HCT116 (cell line): Measurements from ENCODE around the gene RYR3. TPM values are rescaled to one million over a fixed set of nuclear protein-coding genes. Genes with fewer than 3 reads are reported as not detected.

Experiments
- ATAC-seq: fragments of 200-7000 bp; cut with Tn5 transposase; 2 replicates; pipeline ENCODE4 v1.9.1; 2020; ENCODE audit warnings: mild to moderate bottlenecking, moderate library complexity
- BruUV-seq: library from RNA; stranded (reverse); fragments of 400-500 nt; replicated peaks from 2 replicates; lab custom pipeline; 2021; lab: Mats Ljungman, UMichigan
- CTCF ChIA-PET: fragments of 300-600 bp; sonication (Branson Sonifier 250); formaldehyde crosslinking; loops from one replicate; lab custom pipeline; 2021; ENCODE audit warnings: antibody characterized with exemption; lab: Charles Lee
- POLR2A ChIA-PET: fragments of 300-600, 350-600 bp; sonication (Branson Sonifier 250); formaldehyde crosslinking; loops from one replicate; lab custom pipeline; 2021; ENCODE audit warnings: antibody characterized with exemption; lab: Charles Lee
- RAD21 ChIA-PET, 2 experiments: fragments of 300-600 bp; sonication (Branson Sonifier 250); formaldehyde crosslinking; loops; one replicate each; lab custom pipeline; 2023; ENCODE audit warnings: low total read pairs in 2 of 2; ENCODE audit not compliant: uncharacterized antibody in 2 of 2, unreplicated experiment in 2 of 2, low non-redundant PET in 1 of 2; lab: Charles Lee
- DNase-seq: peaks from one replicate; pipeline ENCODE4 v3.0.0-alpha.2; 2010; ENCODE audit warnings: low read depth, low spot score
- H2AFZ ChIP-seq: fragments of 200-600 bp; shearing (Covaris generic), sonication (generic); 2 replicates; pipeline ENCODE4 v1.6.1; 2017; ENCODE audit warnings: low read depth, mixed run types, mixed read lengths, antibody characterized with exemption, low read length; ENCODE audit not compliant: poor library complexity, severe bottlenecking
- H3K27ac ChIP-seq: 2 replicates; pipeline ENCODE4 v1.5.1; 2012; ENCODE audit warnings: low read depth, low read length
- H3K27me3 ChIP-seq: fragments of 200-600 bp; sonication (generic); 2 replicates; pipeline ENCODE4 v1.6.1; 2016; ENCODE audit warnings: mixed run types, low read length, mixed read lengths; ENCODE audit not compliant: insufficient read depth
- H3K36me3 ChIP-seq, 2 experiments: fragments of 200-500 bp in 1 of 2; fragments of 200-600 bp in 1 of 2; sonication (Bioruptor generic) in 1 of 2; sonication (generic) in 1 of 2; 2 replicates each; pipeline versions ENCODE4 v1.5.1 to v1.6.1; 2014 to 2016; ENCODE audit warnings: low read length in 2 of 2, inconsistent platforms in 1 of 2, mixed read lengths in 1 of 2, mixed run types in 1 of 2; ENCODE audit not compliant: insufficient read depth in 2 of 2, control insufficient read depth in 1 of 2
- H3K4me1 ChIP-seq, 2 experiments: fragments of 200-600 bp in 1 of 2; sonication (generic) in 1 of 2; 2 replicates each; pipeline versions ENCODE4 v1.5.1 to v1.6.1; 2012 to 2017; ENCODE audit warnings: low read length in 2 of 2, inconsistent platforms in 1 of 2, mild to moderate bottlenecking in 1 of 2, mixed read lengths in 1 of 2, mixed run types in 1 of 2, moderate library complexity in 1 of 2; ENCODE audit not compliant: insufficient read depth in 2 of 2, control insufficient read depth in 1 of 2
- H3K4me2 ChIP-seq: fragments of 200-600 bp; sonication (generic); 2 replicates; pipeline ENCODE4 v1.6.1; 2017; ENCODE audit warnings: mixed run types, low read length, mixed read lengths
- H3K4me3 ChIP-seq, 2 experiments: fragments of 200-600 bp in 1 of 2; sonication (generic) in 1 of 2; replicated peaks in 1 of 2; 2 replicates each; pipeline ENCODE4 v1.5.1; 2011 to 2016; ENCODE audit warnings: low read length in 2 of 2, control low read depth in 1 of 2, low read depth in 1 of 2, mild to moderate bottlenecking in 1 of 2, mixed read lengths in 1 of 2, mixed run types in 1 of 2
- H3K79me2 ChIP-seq: fragments of 200-600 bp; sonication (generic); 2 replicates; pipeline ENCODE4 v1.6.1; 2017; ENCODE audit warnings: mild to moderate bottlenecking, mixed run types, low read length, moderate library complexity, mixed read lengths; ENCODE audit not compliant: insufficient read depth
- H3K9ac ChIP-seq: fragments of 200-600 bp; sonication (generic); 2 replicates; pipeline ENCODE4 v1.6.1; 2016; ENCODE audit warnings: low read length, mixed read lengths
- H3K9me2 ChIP-seq: fragments of 200-600 bp; sonication (generic), shearing (Covaris generic); 2 replicates; pipeline ENCODE4 v1.6.1; 2017; ENCODE audit warnings: mixed run types, mild to moderate bottlenecking, moderate library complexity; ENCODE audit not compliant: insufficient read depth
- H3K9me3 ChIP-seq, 2 experiments: fragments of 200-500 bp in 1 of 2; fragments of 200-600 bp in 1 of 2; sonication (Bioruptor generic) in 1 of 2; sonication (generic) in 1 of 2; 2 replicates each; pipeline ENCODE4 v1.6.1; 2014 to 2017; ENCODE audit warnings: low read length in 2 of 2, mixed read lengths in 2 of 2, inconsistent platforms in 1 of 2, low read depth in 1 of 2, mild to moderate bottlenecking in 1 of 2, mixed run types in 1 of 2, moderate library complexity in 1 of 2; ENCODE audit not compliant: control insufficient read depth in 1 of 2, insufficient read depth in 1 of 2
- H4K20me1 ChIP-seq: fragments of 200-600 bp; sonication (generic), shearing (Covaris generic); 2 replicates; pipeline ENCODE4 v1.6.1; 2017; ENCODE audit warnings: mixed run types, mild to moderate bottlenecking, moderate library complexity; ENCODE audit not compliant: insufficient read depth
- ATF3 ChIP-seq: IDR thresholded peaks from 2 replicates; pipeline ENCODE4 v1.6.1; 2012
- CBX3 ChIP-seq: IDR thresholded peaks from 2 replicates; pipeline ENCODE4 v1.6.1; 2012; ENCODE audit warnings: low read depth
- CEBPB ChIP-seq: IDR thresholded peaks from 2 replicates; pipeline ENCODE4 v1.6.1; 2012; ENCODE audit warnings: low read depth
- CTCF ChIP-seq, 3 experiments: fragments of 200-600 bp in 1 of 3; sonication (generic) in 1 of 3; IDR thresholded peaks in 2 of 3; conservative IDR thresholded peaks in 1 of 3; 2 replicates each; pipeline ENCODE4 v1.5.1; 2012 to 2017; ENCODE audit warnings: low read depth in 2 of 3, low read length in 2 of 3, antibody characterized with exemption in 1 of 3, borderline replicate concordance in 1 of 3, control low read depth in 1 of 3, mild to moderate bottlenecking in 1 of 3, mixed read lengths in 1 of 3, mixed run types in 1 of 3, moderate library complexity in 1 of 3; ENCODE audit not compliant: insufficient read depth in 1 of 3
- ELF1 ChIP-seq: IDR thresholded peaks from 2 replicates; pipeline ENCODE4 v1.6.1; 2012; ENCODE audit warnings: low read depth, borderline replicate concordance
- EZH2phosphoT487 ChIP-seq: fragments of 200-600 bp; IDR thresholded peaks from 2 replicates; pipeline ENCODE4 v1.6.1; 2018; ENCODE audit warnings: antibody characterized with exemption, borderline replicate concordance
- JUND ChIP-seq: IDR thresholded peaks from 2 replicates; pipeline ENCODE4 v1.6.1; 2012
- POLR2AphosphoS5 ChIP-seq: IDR thresholded peaks from 2 replicates; pipeline ENCODE4 v1.6.1; 2011; ENCODE audit warnings: mild to moderate bottlenecking, low read depth, low read length, moderate library complexity
- SIN3A ChIP-seq: IDR thresholded peaks from 2 replicates; pipeline ENCODE4 v1.6.1; 2012; ENCODE audit warnings: low read depth
- SP1 ChIP-seq: IDR thresholded peaks from 2 replicates; pipeline ENCODE4 v1.6.1; 2012; ENCODE audit warnings: low read depth
- TCF7L2 ChIP-seq: IDR thresholded peaks from 2 replicates; pipeline ENCODE4 v1.7.0; 2011; ENCODE audit warnings: borderline replicate concordance, inconsistent platforms; ENCODE audit not compliant: insufficient read depth, insufficient read length; ENCODE audit errors: extremely low read depth
- YY1 ChIP-seq: IDR thresholded peaks from 2 replicates; pipeline ENCODE4 v1.6.1; 2011; ENCODE audit warnings: low read length, low read depth, moderate library complexity, mild to moderate bottlenecking; ENCODE audit not compliant: insufficient replicate concordance; ENCODE audit errors: extremely low read depth
- ZNF274 ChIP-seq: fragments of 200-500 bp; sonication (Bioruptor generic); IDR thresholded peaks from 2 replicates; pipeline ENCODE4 v1.6.1; 2014; ENCODE audit warnings: mild to moderate bottlenecking, low read depth, low read length, inconsistent platforms
- intact Hi-C: fragments of 100-400 bp; cut with micrococcal nuclease; formaldehyde crosslinking; loops from 2 replicates; pipeline ENCODE4 v1.10.0; 2022
- total RNA-seq: library from RNA; stranded (reverse); gene quantifications from one replicate; pipeline ENCODE4 v1.2.1, GENCODE V29; 2021; ENCODE audit not compliant: unreplicated experiment
- TF ChIP-seq, protein P1 (sequence below): IDR thresholded peaks from 2 replicates; pipeline ENCODE4 v1.6.1; 2011; ENCODE audit warnings: mild to moderate bottlenecking, low read length, moderate library complexity; ENCODE audit not compliant: insufficient replicate concordance; ENCODE audit errors: extremely low read depth
- TF ChIP-seq, protein P2 (sequence below): IDR thresholded peaks from 2 replicates; pipeline ENCODE4 v1.6.1; 2012

The RYR3 gene
- total RNA-seq, 1 experiment from 2014 or later, result not detected

DNA sequence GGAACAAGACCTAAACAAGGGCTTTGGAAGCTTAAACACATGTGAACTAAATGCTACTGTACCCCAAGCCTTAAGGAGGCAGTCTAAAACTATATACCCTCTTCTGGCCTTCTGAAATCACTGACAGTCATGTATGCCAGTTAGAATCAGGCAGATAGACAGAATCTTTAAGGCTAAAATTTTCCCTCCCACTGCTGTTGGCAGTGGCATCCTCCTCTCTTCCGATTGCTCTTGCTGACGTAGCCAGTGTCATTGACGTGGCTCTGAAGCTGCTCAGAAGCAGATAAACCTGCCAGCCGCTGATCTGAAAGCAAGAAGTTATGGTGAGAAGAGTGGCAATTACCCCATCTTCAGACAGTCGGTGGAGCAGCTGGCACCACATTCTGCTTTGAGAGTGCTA is 3.3 kb downstream of the RYR3 start:
- DNase-seq, result no peak
- no peaks in the 10 kb centered on the region for H4K20me1 ChIP-seq
- ChIA-PET POLR2A (no interaction called here), RAD21 (no interaction called here)
- H3K9ac ChIP-seq, result no peak overlapping the region
- no peaks in the 10 kb centered on the region for H3K9me2 ChIP-seq
- TF ChIP-seq POLR2AphosphoS5 (no peak), ELF1 (no peak), JUND (no peak), CTCF (IDR thresholded peaks at IDR 0.05 in 2 of 3, conservative IDR thresholded peaks at IDR 0.05 in 1 of 3; ENCODE audit: borderline replicate concordance in 1 of 3, insufficient read depth in 1 of 3, low read depth in 2 of 3, low read length in 2 of 3) (no peak), CBX3 (no peak), TCF7L2 (no peak), YY1 (no peak), SP1 (no peak), ZNF274 (no peak), SIN3A (no peak), EZH2phosphoT487 (no peak), ATF3 (no peak), CEBPB (no peak)
- TF ChIP-seq, protein P1, sequence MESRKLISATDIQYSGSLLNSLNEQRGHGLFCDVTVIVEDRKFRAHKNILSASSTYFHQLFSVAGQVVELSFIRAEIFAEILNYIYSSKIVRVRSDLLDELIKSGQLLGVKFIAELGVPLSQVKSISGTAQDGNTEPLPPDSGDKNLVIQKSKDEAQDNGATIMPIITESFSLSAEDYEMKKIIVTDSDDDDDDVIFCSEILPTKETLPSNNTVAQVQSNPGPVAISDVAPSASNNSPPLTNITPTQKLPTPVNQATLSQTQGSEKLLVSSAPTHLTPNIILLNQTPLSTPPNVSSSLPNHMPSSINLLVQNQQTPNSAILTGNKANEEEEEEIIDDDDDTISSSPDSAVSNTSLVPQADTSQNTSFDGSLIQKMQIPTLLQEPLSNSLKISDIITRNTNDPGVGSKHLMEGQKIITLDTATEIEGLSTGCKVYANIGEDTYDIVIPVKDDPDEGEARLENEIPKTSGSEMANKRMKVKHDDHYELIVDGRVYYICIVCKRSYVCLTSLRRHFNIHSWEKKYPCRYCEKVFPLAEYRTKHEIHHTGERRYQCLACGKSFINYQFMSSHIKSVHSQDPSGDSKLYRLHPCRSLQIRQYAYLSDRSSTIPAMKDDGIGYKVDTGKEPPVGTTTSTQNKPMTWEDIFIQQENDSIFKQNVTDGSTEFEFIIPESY, result no peak
- TF ChIP-seq, protein P2, sequence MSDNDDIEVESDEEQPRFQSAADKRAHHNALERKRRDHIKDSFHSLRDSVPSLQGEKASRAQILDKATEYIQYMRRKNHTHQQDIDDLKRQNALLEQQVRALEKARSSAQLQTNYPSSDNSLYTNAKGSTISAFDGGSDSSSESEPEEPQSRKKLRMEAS, result no peak
- TF ChIP-seq, all 23 proteins: peak for 0
- CTCF ChIA-PET, result interaction anchor here (2.7 kb wide), 1 partner anchor 387 kb away, joined by 8 read pairs; no protein-coding TSS in a partner anchor
- ATAC-seq, result no peak
- Histone ChIP-seq H3K4me2 (no peak overlapping the region), H3K27me3 (peaks cover 46% of the 10 kb centered on the region), H3K27ac (no peak overlapping the region), H3K4me1 (no peaks in the 10 kb centered on the region), H3K4me3 (no peak overlapping the region), H3K79me2 (no peaks in the 10 kb centered on the region), H3K9me3 (no peaks in the 10 kb centered on the region), H2AFZ (no peak overlapping the region), H3K36me3 (no peaks in the 10 kb centered on the region)
- intact Hi-C loops, result no loop called here
- no TSS peak for BruUV-seq
